ENCODE measurements around the gene PDE11A.

The PDE11A gene

GRCh38 chr2:177756336-177756735 lies 316.2 kb downstream of the PDE11A start:
- H3K4me3 ChIP-seq (ENCODE audit: low read depth in 1 of 2, low read length in 2 of 2), result no peak overlapping the region
- peaks cover 36% of the 10 kb centered on the region for H3K4me1 ChIP-seq (ENCODE audit: insufficient read depth, low read length)
- no peak overlapping the region for H3K4me2 ChIP-seq (ENCODE audit: insufficient read depth, low read length)
- no peaks in the 10 kb centered on the region for H3K9me3 ChIP-seq (ENCODE audit: insufficient read depth, low read length, severe bottlenecking)
- H3K9ac ChIP-seq (ENCODE audit: low read depth, low read length), result no peak overlapping the region
- no peaks in the 10 kb centered on the region for H3K36me3 ChIP-seq (ENCODE audit: insufficient read depth, low read length)
- ATAC-seq (ENCODE audit: insufficient read depth, low read depth), result peak; percentile 67
- H3K79me2 ChIP-seq (ENCODE audit: insufficient read depth, low read length), result no peaks in the 10 kb centered on the region
- H3K27me3 ChIP-seq (ENCODE audit: insufficient read depth, low read length, poor library complexity), result peaks cover 5% of the 10 kb centered on the region
- no peaks in the 10 kb centered on the region for H4K20me1 ChIP-seq (ENCODE audit: insufficient read depth, low read length)
- H3K27ac ChIP-seq (ENCODE audit: low read length), result peak overlapping the region; percentile 50
- H2AFZ ChIP-seq (ENCODE audit: low read depth, low read length), result no peak overlapping the region
- TF ChIP-seq CTCF (IDR thresholded peaks at IDR 0.05; ENCODE audit: borderline replicate concordance, extremely low read depth, low read length, poor library complexity, severe bottlenecking), result no peak
- TF ChIP-seq EZH2 (IDR thresholded peaks at IDR 0.05; ENCODE audit: borderline replicate concordance, low read depth, low read length, severe bottlenecking), result no peak
- DNase-seq, result peak; percentile 44

- H4K20me1 ChIP-seq (ENCODE audit: insufficient read depth, low read length), result no peaks in the 10 kb centered on the region
- H3K9me3 ChIP-seq (ENCODE audit: insufficient read depth, low read length, severe bottlenecking), result no peaks in the 10 kb centered on the region
- no peak for TF ChIP-seq EZH2 (IDR thresholded peaks at IDR 0.05; ENCODE audit: borderline replicate concordance, low read depth, low read length, severe bottlenecking)
- no peak for TF ChIP-seq CTCF (IDR thresholded peaks at IDR 0.05; ENCODE audit: borderline replicate concordance, extremely low read depth, low read length, poor library complexity, severe bottlenecking)
- H3K79me2 ChIP-seq (ENCODE audit: insufficient read depth, low read length), result no peaks in the 10 kb centered on the region
- H3K27me3 ChIP-seq (ENCODE audit: insufficient read depth, low read length, poor library complexity), result peaks cover 5% of the 10 kb centered on the region
- no peak overlapping the region for H3K9ac ChIP-seq (ENCODE audit: low read depth, low read length)
- H3K4me3 ChIP-seq (ENCODE audit: low read depth in 1 of 2, low read length in 2 of 2), result no peak overlapping the region
- no peak overlapping the region for H3K27ac ChIP-seq (ENCODE audit: low read length)
- no peaks in the 10 kb centered on the region for H3K36me3 ChIP-seq (ENCODE audit: insufficient read depth, low read length)
- no peak for ATAC-seq (ENCODE audit: insufficient read depth, low read depth)
- H2AFZ ChIP-seq (ENCODE audit: low read depth, low read length), result no peak overlapping the region
- peaks cover 36% of the 10 kb centered on the region for H3K4me1 ChIP-seq (ENCODE audit: insufficient read depth, low read length)
- H3K4me2 ChIP-seq (ENCODE audit: insufficient read depth, low read length), result no peak overlapping the region
- DNase-seq, result no peak
These were observed 318.1 kb downstream of the PDE11A start for GRCh38 chr2:177754492-177754873.

- Histone ChIP-seq H4K20me1 (ENCODE audit: insufficient read depth, low read length) (no peaks in the 10 kb centered on the region), H3K9ac (ENCODE audit: low read depth, low read length) (no peak overlapping the region), H3K4me1 (ENCODE audit: insufficient read depth, low read length) (peaks cover 36% of the 10 kb centered on the region), H3K4me3 (ENCODE audit: low read depth in 1 of 2, low read length in 2 of 2) (no peak overlapping the region), H3K36me3 (ENCODE audit: insufficient read depth, low read length) (no peaks in the 10 kb centered on the region), H3K27ac (ENCODE audit: low read length) (no peak overlapping the region), H3K79me2 (ENCODE audit: insufficient read depth, low read length) (no peaks in the 10 kb centered on the region), H3K4me2 (ENCODE audit: insufficient read depth, low read length) (no peak overlapping the region), H3K27me3 (ENCODE audit: insufficient read depth, low read length, poor library complexity) (peaks cover 6% of the 10 kb centered on the region), H3K9me3 (ENCODE audit: insufficient read depth, low read length, severe bottlenecking) (no peaks in the 10 kb centered on the region), H2AFZ (ENCODE audit: low read depth, low read length) (no peak overlapping the region)
- DNase-seq (peak; percentile 21), ATAC-seq (ENCODE audit: insufficient read depth, low read depth) (peak; percentile 25; the same call in 1 of the 3 replicates)
- TF ChIP-seq CTCF (IDR thresholded peaks at IDR 0.05; ENCODE audit: borderline replicate concordance, extremely low read depth, low read length, poor library complexity, severe bottlenecking) (no peak), EZH2 (IDR thresholded peaks at IDR 0.05; ENCODE audit: borderline replicate concordance, low read depth, low read length, severe bottlenecking) (no peak)
These were observed 318.7 kb downstream of the PDE11A start for GRCh38 chr2:177753682-177754491.

All from DND-41 (cell line).